ENCODE data around the gene DSC3.
"Not testable (repeated sequence)": the region's sequence is repeated elsewhere in the genome, so short reads cannot be mapped to it uniquely, and the experiment has no call there.

- not testable (repeated sequence) for TF ChIP-seq CTCF (IDR thresholded peaks at IDR 0.05; ENCODE audit: insufficient read depth, low read length, poor library complexity, severe bottlenecking); EZH2phosphoT487 (conservative IDR thresholded peaks at IDR 0.05; ENCODE audit: low read length)
These were observed 64.5 kb downstream of the DSC3 start for GRCh38 chr18:30978091-30978490.
